ENCODE results near the gene TNFRSF21.
"Not testable (repeated sequence)": the region's sequence is repeated elsewhere in the genome, so short reads cannot be mapped to it uniquely, and the experiment has no call there.

The TNFRSF21 gene

GRCh38 chr6:47292027-47292426, 17.7 kb downstream of the TNFRSF21 start:
- no peak for DNase-seq (ENCODE audit: low read depth, low spot score)

GRCh38 chr6:47290124-47290834, 19.4 kb downstream of the TNFRSF21 start:
- peak overlapping the region; percentile 14 for H3K27ac ChIP-seq
- no peak for DNase-seq (ENCODE audit: low read depth, low spot score)

More at GRCh38 chr6:47292027-47292426, 17.7 kb downstream of the TNFRSF21 start:
- peak overlapping the region; percentile 83 for H3K27ac ChIP-seq

GRCh38 chr6:47288267-47289090, 21.2 kb downstream of the TNFRSF21 start:
- H3K27ac ChIP-seq = peak overlapping the region; percentile 0
- DNase-seq (ENCODE audit: low read depth, low spot score) = no peak

- no peak for DNase-seq (ENCODE audit: low read depth, low spot score)
- H3K27ac ChIP-seq = no peak overlapping the region
These were observed 23.4 kb downstream of the TNFRSF21 start for GRCh38 chr6:47286301-47286700.

GRCh38 chr6:47283993-47284392, 25.7 kb downstream of the TNFRSF21 start:
- no peak for DNase-seq (ENCODE audit: low read depth, low spot score)
- no peak overlapping the region for H3K27ac ChIP-seq

GRCh38 chr6:47278545-47278944, 31.2 kb downstream of the TNFRSF21 start:
- no peak overlapping the region for H3K27ac ChIP-seq
- DNase-seq (ENCODE audit: low read depth, low spot score) = no peak

GRCh38 chr6:47277702-47278101, 32.0 kb downstream of the TNFRSF21 start:
- no peak for DNase-seq (ENCODE audit: low read depth, low spot score)
- no peak overlapping the region for H3K27ac ChIP-seq

- DNase-seq (ENCODE audit: low read depth, low spot score) = no peak
These were observed 33.3 kb downstream of the TNFRSF21 start for GRCh38 chr6:47276377-47276776.

GRCh38 chr6:47275640-47276039, 34.1 kb downstream of the TNFRSF21 start:
- H3K27ac ChIP-seq = no peak overlapping the region

More at GRCh38 chr6:47276377-47276776, 33.3 kb downstream of the TNFRSF21 start:
- no peak overlapping the region for H3K27ac ChIP-seq

GRCh38 chr6:47275132-47275531, 34.6 kb downstream of the TNFRSF21 start:
- DNase-seq (ENCODE audit: low read depth, low spot score); H3K27ac ChIP-seq: not testable (repeated sequence)

More at GRCh38 chr6:47275640-47276039, 34.1 kb downstream of the TNFRSF21 start:
- no peak for DNase-seq (ENCODE audit: low read depth, low spot score)

GRCh38 chr6:47268572-47269187, 41.0 kb downstream of the TNFRSF21 start:
- H3K27ac ChIP-seq = no peak overlapping the region
- DNase-seq (ENCODE audit: low read depth, low spot score) = no peak

- no peak overlapping the region for H3K27ac ChIP-seq
- no peak for DNase-seq (ENCODE audit: low read depth, low spot score)
These were observed 42.4 kb downstream of the TNFRSF21 start for GRCh38 chr6:47267301-47267700.

GRCh38 chr6:47265971-47266370, 43.7 kb downstream of the TNFRSF21 start:
- no peak for DNase-seq (ENCODE audit: low read depth, low spot score)
- H3K27ac ChIP-seq = no peak overlapping the region

- no peak for DNase-seq (ENCODE audit: low read depth, low spot score)
- H3K27ac ChIP-seq = no peak overlapping the region
These were observed 44.9 kb downstream of the TNFRSF21 start for GRCh38 chr6:47264775-47265184.

- DNase-seq (ENCODE audit: low read depth, low spot score) = no peak
- no peak overlapping the region for H3K27ac ChIP-seq
These were observed 46.4 kb downstream of the TNFRSF21 start for GRCh38 chr6:47263268-47263667.

GRCh38 chr6:47262231-47262630, 47.5 kb downstream of the TNFRSF21 start:
- no peak overlapping the region for H3K27ac ChIP-seq
- no peak for DNase-seq (ENCODE audit: low read depth, low spot score)

- no peak for DNase-seq (ENCODE audit: low read depth, low spot score)
- H3K27ac ChIP-seq = no peak overlapping the region
These were observed 48.5 kb downstream of the TNFRSF21 start for GRCh38 chr6:47261191-47261590.

- DNase-seq (ENCODE audit: low read depth, low spot score) = no peak
- H3K27ac ChIP-seq = no peak overlapping the region
These were observed 49.7 kb downstream of the TNFRSF21 start for GRCh38 chr6:47260021-47260420.

- DNase-seq (ENCODE audit: low read depth, low spot score) = no peak
- H3K27ac ChIP-seq = no peak overlapping the region
These were observed 50.9 kb downstream of the TNFRSF21 start for GRCh38 chr6:47258724-47259347.

GRCh38 chr6:47256981-47257730, 52.5 kb downstream of the TNFRSF21 start:
- DNase-seq (ENCODE audit: low read depth, low spot score) = no peak
- no peak overlapping the region for H3K27ac ChIP-seq

Measured in epithelial cell of prostate (primary cell).